GM21737 (cell line): ENCODE data around the gene IFT27.

Source experiments
- ATAC-seq: cut with Tn5 transposase; IDR thresholded peaks from one replicate; pipeline ENCODE4 v1.9.1; 2021; ENCODE audit warnings: mild to moderate bottlenecking, moderate library complexity; ENCODE audit not compliant: unreplicated experiment

The IFT27 gene

GRCh38 chr22:36775964-36776669, at the start of gene IFT27:
IFT27 (minus strand) TSS chr22:36776119; CDS start chr22:36775707, 412 bp downstream.
- ATAC-seq: peak; percentile 81

GRCh38 chr22:36824655-36825054, 48.7 kb upstream of the IFT27 start:
- no peak for ATAC-seq

GRCh38 chr22:36823186-36823839, 47.4 kb upstream of the IFT27 start:
- no peak for ATAC-seq

- no peak for ATAC-seq
Observed at GRCh38 chr22:36822581-36822980, 46.7 kb upstream of the IFT27 start.

GRCh38 chr22:36819112-36819511, 43.2 kb upstream of the IFT27 start:
- no peak for ATAC-seq

GRCh38 chr22:36818010-36818642, 42.2 kb upstream of the IFT27 start:
- no peak for ATAC-seq

- no peak for ATAC-seq
Observed at GRCh38 chr22:36817525-36817848, 41.6 kb upstream of the IFT27 start.

GRCh38 chr22:36816636-36817524, 41.0 kb upstream of the IFT27 start, which contains the start of gene PVALB:
PVALB (minus strand) TSS chr22:36817035; CDS start chr22:36817005, 30 bp downstream.
- ATAC-seq: no peak

- ATAC-seq: no peak
Observed at GRCh38 chr22:36816339-36816635, 40.4 kb upstream of the IFT27 start.

- ATAC-seq: no peak
Observed at GRCh38 chr22:36815558-36816338, 39.8 kb upstream of the IFT27 start.

GRCh38 chr22:36814801-36815200, 38.9 kb upstream of the IFT27 start:
- ATAC-seq: no peak

GRCh38 chr22:36811094-36811800, 35.3 kb upstream of the IFT27 start:
- ATAC-seq: no peak

GRCh38 chr22:36809351-36809750, 33.4 kb upstream of the IFT27 start:
- ATAC-seq: no peak

GRCh38 chr22:36808721-36809344, 32.9 kb upstream of the IFT27 start:
- no peak for ATAC-seq

- ATAC-seq: no peak
Observed at GRCh38 chr22:36807627-36808026, 31.7 kb upstream of the IFT27 start.

- ATAC-seq: no peak
Observed at GRCh38 chr22:36806835-36807234, 30.9 kb upstream of the IFT27 start.

- no peak for ATAC-seq
Observed at GRCh38 chr22:36803358-36803757, 27.4 kb upstream of the IFT27 start.

- ATAC-seq: no peak
Observed at GRCh38 chr22:36798674-36799066, 22.8 kb upstream of the IFT27 start.

- no peak for ATAC-seq
Observed at GRCh38 chr22:36797911-36798673, 22.2 kb upstream of the IFT27 start.
